HG03558 (cell line): ENCODE data around the gene CASP8.
"Not testable (repeated sequence)": the region's sequence is repeated elsewhere in the genome, so short reads cannot be mapped to it uniquely, and the experiment has no call there.

Source experiments
- ATAC-seq: cut with Tn5 transposase; IDR thresholded peaks from one replicate; pipeline ENCODE4 v1.9.1; 2021; ENCODE audit warnings: moderate number of reproducible peaks; ENCODE audit not compliant: unreplicated experiment; ENCODE audit errors: extremely low read depth

Gene CASP8

GRCh38 chr2:201266629-201267028 is 6.3 kb downstream of the CASP8 start:
- no peak for ATAC-seq

- ATAC-seq = no peak
Observed at GRCh38 chr2:201267278-201268030, 7.1 kb downstream of the CASP8 start.

GRCh38 chr2:201269764-201270163 is 9.4 kb downstream of the CASP8 start:
- ATAC-seq = no peak

- ATAC-seq = no peak
Observed at GRCh38 chr2:201270293-201271001, 10.1 kb downstream of the CASP8 start.

GRCh38 chr2:201271917-201272316 is 11.6 kb downstream of the CASP8 start:
- no peak for ATAC-seq

- ATAC-seq = no peak
Observed at GRCh38 chr2:201273330-201273983, 13.1 kb downstream of the CASP8 start.

GRCh38 chr2:201275069-201275468 is 14.7 kb downstream of the CASP8 start:
- no peak for ATAC-seq

- no peak for ATAC-seq
Observed at GRCh38 chr2:201275990-201276389, 15.7 kb downstream of the CASP8 start.

GRCh38 chr2:201276511-201276910 is 16.2 kb downstream of the CASP8 start:
- no peak for ATAC-seq

- no peak for ATAC-seq
Observed at GRCh38 chr2:201279079-201279478, 18.7 kb downstream of the CASP8 start.

GRCh38 chr2:201280191-201281040 is 20.1 kb downstream of the CASP8 start:
- no peak for ATAC-seq

- no peak for ATAC-seq
Observed at GRCh38 chr2:201285499-201285898, 25.2 kb downstream of the CASP8 start.

- ATAC-seq = not testable (repeated sequence)
Observed at GRCh38 chr2:201290457-201291148, 30.3 kb downstream of the CASP8 start.

GRCh38 chr2:201298462-201299052 is 38.2 kb downstream of the CASP8 start:
- no peak for ATAC-seq

- not testable (repeated sequence) for ATAC-seq
Observed at GRCh38 chr2:201299929-201300328, 39.6 kb downstream of the CASP8 start.

- no peak for ATAC-seq
Observed at GRCh38 chr2:201307876-201308275, 47.5 kb downstream of the CASP8 start.

GRCh38 chr2:201308914-201309313 is 48.6 kb downstream of the CASP8 start:
- no peak for ATAC-seq

- no peak for ATAC-seq
Observed at GRCh38 chr2:201313362-201313761, 53.0 kb downstream of the CASP8 start.

- no peak for ATAC-seq
Observed at GRCh38 chr2:201319511-201319910, 59.2 kb downstream of the CASP8 start.
